GM12878 (cell line): ENCODE results near the gene PIGS. TPM values are rescaled to one million over a fixed set of nuclear protein-coding genes. Genes with fewer than 3 reads are reported as not detected.

Source experiments
- BCL11A ChIP-seq: IDR thresholded peaks from 2 replicates; pipeline ENCODE4 v1.6.1; 2011; ENCODE audit warnings: low read depth, low read length
- BCL3 ChIP-seq: IDR thresholded peaks from 2 replicates; pipeline ENCODE4 v1.6.1; 2011; ENCODE audit warnings: borderline replicate concordance, low read depth, mild to moderate bottlenecking, moderate library complexity, low read length; ENCODE audit not compliant: insufficient read depth, poor library complexity, severe bottlenecking
- BMI1 ChIP-seq: fragments of 450-650 bp; IDR thresholded peaks from 2 replicates; pipeline ENCODE4 v1.6.1; 2016; ENCODE audit warnings: mild to moderate bottlenecking, moderate library complexity, borderline replicate concordance
- BRCA1 ChIP-seq: IDR thresholded peaks from 2 replicates; pipeline ENCODE4 v1.6.1; 2011; ENCODE audit warnings: low read depth, low read length, improper control_type of control experiment
- CBFB ChIP-seq: IDR thresholded peaks from 2 replicates; pipeline ENCODE4 v1.6.1; 2016; ENCODE audit warnings: antibody characterized with exemption, low read depth
- E2F4 ChIP-seq: IDR thresholded peaks from 2 replicates; pipeline ENCODE4 v1.6.1; 2012; ENCODE audit warnings: low read depth, low read length, improper control_type of control experiment
- ELK1 ChIP-seq: IDR thresholded peaks from 2 replicates; pipeline ENCODE4 v1.6.1; 2012; ENCODE audit warnings: low read depth, low read length, improper control_type of control experiment
- EP300 ChIP-seq, 2 experiments: fragments of 150-350 bp in 1 of 2; IDR thresholded peaks; 2 replicates each; pipeline ENCODE4 v1.6.1; 2011 to 2012; ENCODE audit warnings: low read depth in 2 of 2, low read length in 2 of 2, borderline replicate concordance in 1 of 2, improper control_type of control experiment in 1 of 2, inconsistent platforms in 1 of 2; ENCODE audit not compliant: control insufficient read depth in 1 of 2
- EZH2 ChIP-seq: IDR thresholded peaks from 2 replicates; pipeline ENCODE4 v1.6.1; 2012; ENCODE audit warnings: low read depth, mild to moderate bottlenecking, control low read depth, inconsistent platforms, low read length, borderline replicate concordance; ENCODE audit not compliant: control insufficient read depth
- IKZF2 ChIP-seq, 2 experiments: fragments of 450-650 bp; IDR thresholded peaks; 2 replicates each; pipeline ENCODE4 v1.6.1; 2017; ENCODE audit warnings: mild to moderate bottlenecking in 2 of 2, moderate library complexity in 2 of 2
- KLF5 ChIP-seq: fragments of 450-650 bp; IDR thresholded peaks from 2 replicates; pipeline ENCODE4 v1.6.1; 2014; ENCODE audit warnings: mild to moderate bottlenecking; ENCODE audit not compliant: partially characterized antibody
- MTA3 ChIP-seq: IDR thresholded peaks from 2 replicates; pipeline ENCODE4 v1.6.1; 2012; ENCODE audit warnings: low read length, inconsistent platforms, borderline replicate concordance
- PAX5 ChIP-seq: IDR thresholded peaks from 2 replicates; pipeline ENCODE4 v1.6.1; 2011; ENCODE audit warnings: low read depth, low read length, borderline replicate concordance
- PBX3 ChIP-seq: IDR thresholded peaks from 2 replicates; pipeline ENCODE4 v1.6.1; 2011; ENCODE audit warnings: mild to moderate bottlenecking, low read depth, low read length, moderate library complexity; ENCODE audit not compliant: insufficient replicate concordance
- POLR2AphosphoS2 ChIP-seq: IDR thresholded peaks from 2 replicates; pipeline ENCODE4 v1.6.1; 2011; ENCODE audit warnings: low read depth, mild to moderate bottlenecking, low read length, improper control_type of control experiment, moderate library complexity
- RCOR1 ChIP-seq: conservative IDR thresholded peaks from 2 replicates; pipeline ENCODE4 v1.6.1; 2012; ENCODE audit warnings: low read depth, low read length, improper control_type of control experiment
- SRF ChIP-seq, 2 experiments: IDR thresholded peaks; 2 replicates each; pipeline ENCODE4 v1.6.1; 2011; ENCODE audit warnings: low read depth in 2 of 2, low read length in 2 of 2, mild to moderate bottlenecking in 1 of 2, moderate library complexity in 1 of 2
- TCF12 ChIP-seq: IDR thresholded peaks from 2 replicates; pipeline ENCODE4 v1.6.1; 2011; ENCODE audit warnings: low read depth, mild to moderate bottlenecking, low read length
- TCF3 ChIP-seq: IDR thresholded peaks from 2 replicates; pipeline ENCODE4 v1.6.1; 2012; ENCODE audit warnings: low read depth, mild to moderate bottlenecking, low read length, borderline replicate concordance; ENCODE audit not compliant: insufficient read depth
- USF2 ChIP-seq: IDR thresholded peaks from 2 replicates; pipeline ENCODE4 v1.6.1; 2011; ENCODE audit warnings: low read depth, low read length, improper control_type of control experiment, borderline replicate concordance
- YY1 ChIP-seq: IDR thresholded peaks from 2 replicates; pipeline ENCODE4 v1.6.1; 2011; ENCODE audit warnings: low read depth, mild to moderate bottlenecking, low read length
- ZNF207 ChIP-seq: fragments of 450-650 bp; IDR thresholded peaks from 2 replicates; pipeline ENCODE4 v1.6.1; 2014; ENCODE audit warnings: antibody characterized with exemption, mild to moderate bottlenecking, borderline replicate concordance
- polyA plus RNA-seq, 11 experiments: library from polyadenylated mRNA; depleted of rRNA in 4 of 11; unstranded in 6 of 11; stranded (reverse) in 5 of 11; fragments of >200 nt; fragmentation: Nextera tagmentation in 4 of 11; fragmentation: Illumina TruSeq in 1 of 11; extraction: Ambion mirVana in 4 of 11; extraction: Trizol in 1 of 11; gene quantifications; 1 replicate in 1 of 11; 2 replicates in 10 of 11; pipeline versions ENCODE4 v1.2.1 to v1.2.3, GENCODE V29; 2011 to 2016; ENCODE audit warnings: inconsistent platforms in 2 of 11, missing spikeins in 2 of 11, low read depth in 1 of 11
- total RNA-seq, 4 experiments: library from RNA; depleted of rRNA in 3 of 4; stranded (reverse); fragments of >200 nt in 3 of 4; fragmentation: Illumina TruSeq in 1 of 4; extraction: Trizol in 1 of 4; gene quantifications; 2 replicates each; pipeline versions ENCODE4 v1.2.1 to v1.2.3, GENCODE V29; 2013 to 2021

PIGS gene
- total and polyA plus RNA-seq, 10 of the 15 experiments (the other 5 are each of a cell fraction or from before 2014, with no cell fraction given), result 27.5 to 73.7 (median 50.7) TPM

- TF ChIP-seq ZNF207 (no peak), CBFB (no peak), TCF3 (no peak), BMI1 (no peak), RCOR1 (no peak), YY1 (0 out of 2 replicates have a peak, but pooled peaks have one; percentile 28), EP300 (IDR thresholded peaks at IDR 0.05; ENCODE audit: borderline replicate concordance in 1 of 2, control insufficient read depth in 1 of 2, low read depth in 2 of 2, low read length in 2 of 2) (peak in 1 of 2 experiments; percentile 70; a peak in 1 of 4 replicates), E2F4 (no peak), TCF12 (no peak), USF2 (no peak), MTA3 (no peak), POLR2AphosphoS2 (no peak), IKZF2 (IDR thresholded peaks at IDR 0.05) (peak; percentile 94), BCL11A (0 out of 2 replicates have a peak, but pooled peaks have one; percentile 26), BCL3 (no peak), PBX3 (no peak), KLF5 (no peak), SRF (IDR thresholded peaks at IDR 0.05; ENCODE audit: low read depth in 2 of 2, low read length in 2 of 2) (no peak), ELK1 (no peak), EZH2 (no peak), PAX5 (no peak), BRCA1 (no peak)
Measured at GRCh38 chr17:28567604-28568003, 3.7 kb downstream of the PIGS start (continued).
